Mesendoderm (in vitro differentiated cells): ENCODE data around the gene HELZ2.
A peak's percentile ranks its signal among the peaks of the same experiment; 100 is the strongest.

ENCODE experiments used
- DNase-seq: peaks from one replicate; pipeline ENCODE4 v3.0.0; 2013
- H2AK5ac ChIP-seq: 2 replicates; pipeline ENCODE4 v1.6.1; 2013; ENCODE audit warnings: low read length, inconsistent platforms
- H2BK120ac ChIP-seq: 2 replicates; pipeline ENCODE4 v1.6.1; 2013; ENCODE audit warnings: low read depth, mild to moderate bottlenecking, low read length, moderate library complexity, mixed read lengths
- H2BK15ac ChIP-seq: replicated peaks from 2 replicates; pipeline ENCODE4 v1.6.1; 2013; ENCODE audit warnings: low read depth, mild to moderate bottlenecking, moderate library complexity
- H2BK5ac ChIP-seq: 2 replicates; pipeline ENCODE4 v1.6.1; 2013; ENCODE audit warnings: low read length, inconsistent platforms
- H3K18ac ChIP-seq: 2 replicates; pipeline ENCODE4 v1.6.1; 2013; ENCODE audit warnings: mild to moderate bottlenecking, low read length, mixed read lengths
- H3K23ac ChIP-seq: one replicate; pipeline ENCODE4 v1.6.1; 2013; ENCODE audit warnings: low read length
- H3K27ac ChIP-seq: 2 replicates; pipeline ENCODE4 v1.5.1; 2013; ENCODE audit warnings: low read depth, mild to moderate bottlenecking, inconsistent platforms, low read length, moderate library complexity
- H3K27me3 ChIP-seq: 2 replicates; pipeline ENCODE4 v1.6.1; 2013; ENCODE audit warnings: low read length, control low read depth, mild to moderate bottlenecking, inconsistent platforms; ENCODE audit not compliant: insufficient read depth, poor library complexity
- H3K36me3 ChIP-seq: 2 replicates; pipeline ENCODE4 v1.6.1; 2013; ENCODE audit warnings: low read length, inconsistent platforms; ENCODE audit not compliant: control insufficient read depth, insufficient read depth
- H3K4ac ChIP-seq: one replicate; pipeline ENCODE4 v1.6.1; 2013; ENCODE audit warnings: low read depth, mild to moderate bottlenecking, low read length, moderate library complexity
- H3K4me1 ChIP-seq: 2 replicates; pipeline ENCODE4 v1.6.1; 2013; ENCODE audit warnings: low read depth, low read length, inconsistent platforms; ENCODE audit not compliant: control insufficient read depth
- H3K4me2 ChIP-seq: 2 replicates; pipeline ENCODE4 v1.6.1; 2013; ENCODE audit warnings: low read length
- H3K4me3 ChIP-seq: 2 replicates; pipeline ENCODE4 v1.5.1; 2013; ENCODE audit warnings: mild to moderate bottlenecking, low read length
- H3K56ac ChIP-seq: one replicate; pipeline ENCODE4 v1.6.1; 2013; ENCODE audit warnings: low read length
- H3K79me1 ChIP-seq: 2 replicates; pipeline ENCODE4 v1.6.1; 2013; ENCODE audit warnings: low read length, inconsistent platforms
- H3K79me2 ChIP-seq: 2 replicates; pipeline ENCODE4 v1.6.1; 2013; ENCODE audit warnings: mild to moderate bottlenecking, low read length; ENCODE audit not compliant: control insufficient read depth, insufficient read depth
- H3K9ac ChIP-seq: 2 replicates; pipeline ENCODE4 v1.6.1; 2013; ENCODE audit warnings: low read length, inconsistent platforms
- H4K5ac ChIP-seq: one replicate; pipeline ENCODE4 v1.6.1; 2013; ENCODE audit warnings: low read length
- H4K8ac ChIP-seq: one replicate; pipeline ENCODE4 v1.6.1; 2013; ENCODE audit warnings: low read depth, mild to moderate bottlenecking, control low read depth, low read length, moderate library complexity
- WGBS: extraction: QIAGEN DNeasy Blood & Tissue Kit; methylation state at CpG from one replicate; pipeline ENCODE4 v1.1.7; 2013; ENCODE audit warnings: low lambda C conversion rate, missing lambda C conversion rate; ENCODE audit not compliant: insufficient coverage; ENCODE audit errors: extremely low coverage; 5-methylcytosine and 5-hydroxymethylcytosine counted together

Gene HELZ2

GRCh38 chr20:63552481-63553249 is 21.4 kb downstream of the HELZ2 start:
- no peak overlapping the region for H2AK5ac ChIP-seq
- H3K56ac ChIP-seq: no peak overlapping the region
- no peaks in the 10 kb centered on the region for H3K79me2 ChIP-seq
- H3K4me2 ChIP-seq: no peak overlapping the region
- no peak for DNase-seq
- peaks cover 2% of the 10 kb centered on the region for H3K4me1 ChIP-seq
- no peaks in the 10 kb centered on the region for H3K36me3 ChIP-seq
- H3K9ac ChIP-seq: no peak overlapping the region
- WGBS: no CpG with 5 or more reads among the region's 15 CpGs
- no peaks in the 10 kb centered on the region for H3K79me1 ChIP-seq
- H3K23ac ChIP-seq: no peak overlapping the region
- H3K27ac ChIP-seq: no peak overlapping the region
- H3K4me3 ChIP-seq: no peak overlapping the region
- H4K5ac ChIP-seq: no peak overlapping the region
- no peak overlapping the region for H3K4ac ChIP-seq
- no peak overlapping the region for H2BK120ac ChIP-seq
- H2BK15ac ChIP-seq: no peak overlapping the region
- no peak overlapping the region for H3K18ac ChIP-seq
- H3K27me3 ChIP-seq: no peaks in the 10 kb centered on the region
- no peak overlapping the region for H2BK5ac ChIP-seq
- no peak overlapping the region for H4K8ac ChIP-seq

GRCh38 chr20:63551068-63551467 is 23.0 kb downstream of the HELZ2 start:
- Histone ChIP-seq H3K4me1 (peaks cover 2% of the 10 kb centered on the region), H3K4ac (no peak overlapping the region)
- WGBS: no CpG with 5 or more reads among the region's 9 CpGs

GRCh38 chr20:63549679-63550282 is 24.3 kb downstream of the HELZ2 start:
- Histone ChIP-seq H4K5ac (no peak overlapping the region), H3K79me2 (no peaks in the 10 kb centered on the region), H3K4ac (no peak overlapping the region), H3K4me1 (peaks cover 2% of the 10 kb centered on the region), H2BK120ac (no peak overlapping the region), H3K4me2 (no peak overlapping the region), H2BK15ac (no peak overlapping the region), H2BK5ac (no peak overlapping the region), H3K27ac (no peak overlapping the region), H4K8ac (no peak overlapping the region), H3K9ac (no peak overlapping the region), H3K18ac (no peak overlapping the region), H3K27me3 (no peaks in the 10 kb centered on the region), H2AK5ac (no peak overlapping the region), H3K4me3 (no peak overlapping the region), H3K79me1 (no peaks in the 10 kb centered on the region), H3K56ac (no peak overlapping the region), H3K23ac (no peak overlapping the region), H3K36me3 (no peaks in the 10 kb centered on the region)
- no CpG with 5 or more reads among the region's 18 CpGs for WGBS
- no peak for DNase-seq

More at GRCh38 chr20:63551068-63551467, 23.0 kb downstream of the HELZ2 start:
- Histone ChIP-seq H2BK5ac (no peak overlapping the region), H3K9ac (no peak overlapping the region), H3K23ac (no peak overlapping the region), H3K27me3 (no peaks in the 10 kb centered on the region), H3K27ac (no peak overlapping the region), H3K56ac (no peak overlapping the region), H3K18ac (no peak overlapping the region), H3K4me3 (no peak overlapping the region), H2BK120ac (no peak overlapping the region), H3K79me2 (no peaks in the 10 kb centered on the region), H3K79me1 (no peaks in the 10 kb centered on the region), H4K5ac (no peak overlapping the region), H2AK5ac (no peak overlapping the region), H3K36me3 (no peaks in the 10 kb centered on the region), H3K4me2 (no peak overlapping the region), H4K8ac (no peak overlapping the region), H2BK15ac (no peak overlapping the region)
- DNase-seq: no peak

DNA sequence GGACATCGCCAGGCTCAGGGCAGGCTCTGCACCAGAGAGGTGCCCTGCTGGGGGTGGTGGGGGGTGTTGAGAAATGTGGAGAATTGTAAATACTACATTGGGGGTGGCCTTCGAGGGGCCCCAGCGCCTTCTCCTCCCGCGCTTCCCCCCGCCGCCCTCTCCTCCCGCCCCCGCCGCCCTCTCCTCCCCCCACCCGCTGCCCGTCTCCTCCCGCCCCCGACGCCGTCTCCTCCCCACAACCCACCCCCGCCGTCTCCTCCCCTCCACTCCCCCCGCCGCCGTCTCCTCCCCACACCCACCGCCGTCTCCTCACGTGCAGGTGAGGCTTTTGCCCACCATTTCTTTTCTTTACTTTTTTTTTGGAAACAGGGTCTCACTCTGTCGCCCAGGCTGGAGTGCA is 25.0 kb downstream of the HELZ2 start:
- WGBS: no CpG with 5 or more reads among the region's 25 CpGs
- no peak overlapping the region for H2BK5ac ChIP-seq
- H3K79me2 ChIP-seq: no peaks in the 10 kb centered on the region
- H3K27ac ChIP-seq: no peak overlapping the region
- H3K79me1 ChIP-seq: no peaks in the 10 kb centered on the region
- no peak overlapping the region for H3K23ac ChIP-seq
- H3K9ac ChIP-seq: no peak overlapping the region
- H3K4me2 ChIP-seq: no peak overlapping the region
- H4K5ac ChIP-seq: no peak overlapping the region
- no peak overlapping the region for H2BK120ac ChIP-seq
- no peaks in the 10 kb centered on the region for H3K27me3 ChIP-seq
- H2AK5ac ChIP-seq: no peak overlapping the region
- no peak overlapping the region for H3K4me3 ChIP-seq
- no peak overlapping the region for H2BK15ac ChIP-seq
- H3K18ac ChIP-seq: no peak overlapping the region
- H3K56ac ChIP-seq: no peak overlapping the region
- no peak overlapping the region for H4K8ac ChIP-seq
- peaks cover 2% of the 10 kb centered on the region for H3K4me1 ChIP-seq
- DNase-seq: no peak
- H3K36me3 ChIP-seq: no peaks in the 10 kb centered on the region
- H3K4ac ChIP-seq: no peak overlapping the region

DNA sequence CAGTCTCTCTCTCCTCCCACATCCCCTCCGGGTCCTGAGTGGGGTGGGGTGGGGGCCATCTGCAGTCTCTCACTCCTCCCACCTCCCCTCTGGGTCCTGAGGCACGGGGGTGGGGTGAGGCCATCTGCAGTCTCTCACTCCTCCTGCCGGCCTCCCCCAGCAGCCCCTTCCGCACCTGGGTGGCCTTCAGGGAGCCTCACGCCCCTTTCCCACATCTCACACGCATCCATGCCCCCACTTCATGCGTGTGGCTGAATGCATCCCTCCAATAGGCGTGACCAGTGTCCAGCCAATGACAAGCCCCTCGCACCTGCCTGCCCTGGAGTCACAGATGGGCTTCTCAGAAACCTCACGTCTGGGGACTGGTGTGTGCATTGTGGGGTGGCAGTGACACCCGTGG is 25.5 kb downstream of the HELZ2 start:
- Histone ChIP-seq H2BK5ac (no peak overlapping the region), H3K79me1 (no peaks in the 10 kb centered on the region), H2BK120ac (no peak overlapping the region), H4K8ac (no peak overlapping the region), H3K4me1 (peaks cover 2% of the 10 kb centered on the region), H3K56ac (peak overlapping the region; percentile 5), H3K18ac (no peak overlapping the region), H3K4me3 (no peak overlapping the region), H3K27ac (no peak overlapping the region), H2AK5ac (no peak overlapping the region), H3K27me3 (no peaks in the 10 kb centered on the region), H3K79me2 (no peaks in the 10 kb centered on the region), H3K23ac (no peak overlapping the region), H4K5ac (no peak overlapping the region), H2BK15ac (no peak overlapping the region), H3K4me2 (no peak overlapping the region), H3K4ac (no peak overlapping the region), H3K9ac (no peak overlapping the region), H3K36me3 (no peaks in the 10 kb centered on the region)
- DNase-seq: no peak
- no CpG with 5 or more reads among the region's 11 CpGs for WGBS
